HG02610 (cell line): ENCODE data around the gene FOCAD.

Source experiments
- ATAC-seq: cut with Tn5 transposase; IDR thresholded peaks from one replicate; pipeline ENCODE4 v1.9.1; 2021; ENCODE audit warnings: mild to moderate bottlenecking, moderate library complexity; ENCODE audit not compliant: unreplicated experiment

The FOCAD gene

GRCh38 chr9:20870115-20870514, 186.1 kb downstream of the FOCAD start:
- ATAC-seq, result no peak

DNA sequence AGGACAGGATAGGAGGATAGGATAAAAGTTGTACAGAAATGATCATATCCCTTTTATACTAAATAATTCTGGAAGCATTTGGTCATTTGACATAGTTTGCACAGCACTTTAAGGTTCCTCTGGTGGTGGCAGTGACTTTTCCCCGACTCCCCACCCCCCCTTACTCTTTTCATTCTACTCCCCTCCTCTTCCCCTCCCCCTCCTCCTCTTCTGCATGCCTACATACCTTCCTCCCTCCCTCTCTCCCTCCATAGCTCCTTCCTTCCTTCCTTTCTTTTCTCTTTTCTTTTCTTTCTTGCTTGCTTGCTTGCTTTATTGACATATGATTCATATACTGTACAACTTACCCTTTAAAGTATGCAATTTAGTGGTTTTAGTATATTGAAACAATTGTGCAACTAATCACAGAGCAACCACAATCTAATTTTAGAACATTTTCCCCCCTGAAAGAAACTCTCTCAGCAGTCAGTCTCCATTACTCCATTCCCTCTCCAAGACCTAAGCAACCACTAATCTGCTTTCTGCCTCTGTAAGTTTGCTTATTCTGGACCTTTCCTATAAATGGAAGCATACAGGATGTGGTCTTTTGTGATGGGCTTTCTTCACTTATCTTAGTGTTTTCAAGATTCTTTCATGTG, 188.4 kb downstream of the FOCAD start:
- no peak for ATAC-seq

DNA sequence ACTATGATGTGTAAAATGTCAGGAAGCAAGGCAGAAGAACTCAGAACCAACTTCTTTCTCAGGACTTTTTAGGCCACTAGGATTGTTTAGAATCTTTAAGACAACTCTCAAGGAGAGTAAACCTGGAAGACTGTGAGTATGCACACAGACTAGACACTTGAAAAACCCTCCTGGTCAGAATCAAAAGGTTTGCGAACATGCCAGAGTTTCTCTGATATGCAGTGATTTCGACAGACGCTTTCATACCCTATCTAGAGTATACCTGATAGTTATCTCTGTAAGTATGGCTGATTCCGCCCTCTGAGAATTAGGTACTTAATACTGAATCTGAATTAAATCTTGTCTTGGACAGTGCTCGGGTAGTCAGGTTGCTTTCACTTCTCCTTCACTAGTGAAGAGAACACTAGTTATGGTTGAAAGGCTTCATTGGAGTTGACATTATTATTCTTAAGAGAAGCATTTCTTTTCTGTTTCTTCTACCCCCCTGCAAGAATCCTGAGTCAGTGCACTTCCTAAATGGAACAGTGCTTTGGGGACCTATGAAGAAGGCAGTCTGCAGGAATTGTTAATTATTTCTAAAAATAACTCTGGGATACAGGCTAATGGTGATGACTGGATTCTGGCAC, 189.3 kb downstream of the FOCAD start:
- ATAC-seq, result peak; percentile 38

GRCh38 chr9:20880271-20880670, 196.2 kb downstream of the FOCAD start:
- no peak for ATAC-seq

GRCh38 chr9:20880675-20881074, 196.6 kb downstream of the FOCAD start:
- no peak for ATAC-seq

DNA sequence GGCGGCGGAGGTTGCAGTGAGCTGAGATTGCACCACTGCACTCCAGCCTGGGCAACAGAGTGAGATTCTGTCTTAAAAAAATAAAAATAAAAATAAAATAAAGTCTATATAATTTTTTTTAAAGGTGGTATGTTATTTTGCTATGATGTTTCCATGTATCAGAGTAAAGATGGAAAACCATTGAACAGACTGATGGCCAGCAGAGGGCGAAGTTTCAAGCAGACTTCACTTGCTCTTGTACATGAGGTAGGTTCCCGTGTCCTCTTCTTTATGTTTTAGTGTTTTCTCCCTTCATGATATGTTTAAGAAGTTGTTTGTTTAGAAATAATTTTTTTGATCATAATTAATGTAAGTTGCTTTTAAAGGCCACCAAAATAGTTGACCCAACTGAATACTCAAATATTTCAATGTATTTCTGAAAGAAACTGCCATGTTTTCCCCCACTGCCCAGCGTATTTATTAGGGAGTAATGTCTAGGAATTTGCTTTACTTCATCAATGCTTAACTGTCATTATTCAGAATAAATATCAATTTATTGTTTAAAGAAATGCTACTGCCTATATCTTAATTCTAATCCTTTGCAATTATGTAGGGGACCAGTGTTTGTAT, 201.0 kb downstream of the FOCAD start:
- peak; percentile 45 for ATAC-seq

DNA sequence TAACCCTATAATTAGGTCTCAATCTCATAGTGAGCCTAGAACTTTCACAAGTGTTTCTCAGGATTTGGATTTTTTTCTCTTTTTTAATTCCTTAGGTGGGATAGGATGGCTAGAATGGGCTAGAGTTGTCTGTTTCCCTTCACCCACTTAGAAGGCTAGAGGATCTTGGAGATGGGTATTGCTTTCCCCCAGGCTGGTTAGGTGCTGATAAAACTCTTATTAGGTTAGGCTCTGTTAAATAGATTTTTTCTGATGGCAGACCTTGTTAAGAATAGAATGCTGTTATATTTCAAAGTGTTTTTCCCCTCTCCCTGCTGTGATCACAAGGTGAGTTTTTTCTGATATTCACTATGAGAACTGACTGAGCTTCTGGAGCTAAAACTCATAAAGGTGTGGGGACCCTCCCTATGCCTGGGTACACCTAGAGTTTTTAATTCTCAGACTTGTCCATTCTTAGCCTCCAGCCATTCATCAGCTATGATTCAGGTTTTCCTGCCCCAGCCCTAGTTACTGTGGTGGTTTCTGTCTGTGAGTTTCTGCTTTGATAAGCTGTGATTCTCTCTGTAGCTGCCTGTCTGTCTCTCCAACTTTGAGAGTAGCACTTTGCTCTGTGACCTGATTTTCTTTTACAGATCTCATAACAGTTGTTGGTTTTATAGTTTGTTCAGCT, 215.0 kb downstream of the FOCAD start:
- ATAC-seq, result no peak

- no peak for ATAC-seq
Observed at GRCh38 chr9:20903212-20903611, 219.2 kb downstream of the FOCAD start.

DNA sequence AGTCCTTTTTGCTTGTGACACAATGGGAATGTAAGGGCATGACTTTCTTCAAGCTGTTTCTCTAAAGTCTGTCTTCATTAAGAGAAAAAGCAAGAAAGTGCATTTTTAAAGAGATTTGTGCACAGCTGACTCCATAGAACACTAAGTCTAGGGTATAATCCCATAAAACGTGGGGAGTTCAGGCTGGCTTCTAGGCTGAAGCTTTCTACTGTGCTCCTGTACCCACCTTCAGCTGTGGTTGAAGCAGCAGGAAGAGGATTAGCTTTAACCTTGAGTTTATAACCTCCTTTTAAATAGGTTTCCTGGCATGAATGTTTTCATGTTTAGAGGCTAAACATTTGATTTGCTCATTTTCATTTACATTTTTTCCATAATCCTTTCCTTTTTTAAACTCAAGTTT, 220.9 kb downstream of the FOCAD start:
- no peak for ATAC-seq

- no peak for ATAC-seq
Observed at GRCh38 chr9:20906326-20906725, 222.3 kb downstream of the FOCAD start.

DNA sequence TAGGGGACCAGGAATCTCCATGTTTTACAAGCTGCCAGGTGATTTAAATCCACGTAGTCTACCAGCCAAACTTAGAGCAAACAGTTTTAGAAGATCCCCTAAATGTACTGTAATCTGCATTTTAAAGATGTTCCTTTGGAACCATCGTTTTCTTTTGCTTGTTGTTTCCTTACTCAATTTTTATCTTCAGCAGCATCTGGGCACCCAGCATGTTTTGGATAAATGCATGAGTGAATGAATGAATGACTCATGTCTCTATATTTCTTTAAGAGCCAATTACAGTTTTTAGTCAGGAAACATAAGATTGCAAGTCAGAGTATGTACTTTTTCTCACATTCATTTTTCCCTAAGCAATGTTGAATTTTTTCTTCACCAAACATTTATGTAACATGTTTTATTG, 224.4 kb downstream of the FOCAD start:
- ATAC-seq, result no peak

- ATAC-seq, result no peak
Observed at GRCh38 chr9:20914556-20914955, 230.5 kb downstream of the FOCAD start.

DNA sequence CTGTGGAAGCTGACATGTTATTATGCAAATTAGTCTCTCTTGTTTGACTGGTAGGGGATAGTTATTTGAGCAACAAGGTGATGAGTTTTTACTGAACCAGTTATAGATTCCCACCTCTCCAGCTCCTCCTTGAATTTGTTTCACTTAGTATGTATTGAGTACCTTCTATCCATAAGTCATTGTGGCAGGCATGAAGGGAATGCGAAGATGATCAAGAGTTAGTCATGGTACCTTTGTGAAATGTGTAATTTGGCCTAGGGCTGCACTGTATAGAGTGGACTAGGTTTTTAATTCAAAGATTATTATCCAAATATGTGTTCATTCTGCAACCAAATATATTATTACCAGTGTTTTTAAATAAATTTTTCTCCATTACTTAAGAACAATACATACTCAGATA, 237.3 kb downstream of the FOCAD start:
- ATAC-seq, result no peak

- ATAC-seq, result no peak
Observed at GRCh38 chr9:20925256-20926045, 241.4 kb downstream of the FOCAD start.

- ATAC-seq, result no peak
Observed at GRCh38 chr9:20929276-20929675, 245.2 kb downstream of the FOCAD start.

- no peak for ATAC-seq
Observed at GRCh38 chr9:20930836-20931235, 246.8 kb downstream of the FOCAD start.

GRCh38 chr9:20940447-20941173, 256.6 kb downstream of the FOCAD start:
- ATAC-seq, result peak; percentile 24

- peak; percentile 96 for ATAC-seq
Observed at GRCh38 chr9:20941174-20941690, 257.2 kb downstream of the FOCAD start.

DNA sequence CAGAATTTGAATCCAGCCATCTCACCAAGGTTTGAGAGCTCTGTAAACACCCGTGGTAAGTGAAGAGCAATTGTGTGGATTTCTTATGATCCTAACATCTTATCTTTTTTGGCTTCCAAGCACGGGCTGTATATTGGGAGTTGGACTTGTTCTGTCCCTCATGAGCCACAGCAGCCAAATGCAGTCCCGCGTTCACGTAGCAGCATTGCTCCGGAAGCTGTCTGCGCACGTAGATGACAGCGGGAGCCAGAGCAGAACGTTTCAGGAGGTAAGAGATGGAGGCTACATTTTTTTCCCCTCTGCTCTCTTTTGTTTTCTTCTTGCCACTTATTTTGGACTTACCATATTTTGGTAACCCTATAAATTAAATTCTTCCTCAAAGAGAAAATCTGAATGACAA, 260.4 kb downstream of the FOCAD start:
- ATAC-seq, result no peak

GRCh38 chr9:20945269-20945668, 261.2 kb downstream of the FOCAD start:
- ATAC-seq, result no peak
